BE2C (cell line): ENCODE measurements around the gene PAM16.
A peak's percentile ranks its signal among the peaks of the same experiment; 100 is the strongest.

Experiments
- DNase-seq: peaks from one replicate; pipeline ENCODE4 v3.0.0-alpha.2; 2020
- H3K27me3 ChIP-seq: fragments of 250-450 bp; sonication (Bioruptor Pico); 2 replicates; pipeline ENCODE4 v1.5.1; 2020; ENCODE audit warnings: mild to moderate bottlenecking
- H3K36me3 ChIP-seq: fragments of 250-450 bp; sonication (Bioruptor Pico); 2 replicates; pipeline ENCODE4 v1.5.1; 2020; ENCODE audit warnings: mild to moderate bottlenecking
- H3K4me1 ChIP-seq: fragments of 250-450 bp; sonication (Bioruptor Pico); 2 replicates; pipeline ENCODE4 v1.5.1; 2020
- H3K4me3 ChIP-seq: 2 replicates; pipeline ENCODE4 v1.5.1; 2011; ENCODE audit warnings: low read depth, low read length
- H3K9me3 ChIP-seq: fragments of 250-450 bp; sonication (Bioruptor Pico); 2 replicates; pipeline ENCODE4 v1.5.1; 2020
- CTCF ChIP-seq: IDR thresholded peaks from 2 replicates; pipeline ENCODE4 v1.5.1; 2012; ENCODE audit warnings: mild to moderate bottlenecking, low read depth, low read length

PAM16 gene

DNA sequence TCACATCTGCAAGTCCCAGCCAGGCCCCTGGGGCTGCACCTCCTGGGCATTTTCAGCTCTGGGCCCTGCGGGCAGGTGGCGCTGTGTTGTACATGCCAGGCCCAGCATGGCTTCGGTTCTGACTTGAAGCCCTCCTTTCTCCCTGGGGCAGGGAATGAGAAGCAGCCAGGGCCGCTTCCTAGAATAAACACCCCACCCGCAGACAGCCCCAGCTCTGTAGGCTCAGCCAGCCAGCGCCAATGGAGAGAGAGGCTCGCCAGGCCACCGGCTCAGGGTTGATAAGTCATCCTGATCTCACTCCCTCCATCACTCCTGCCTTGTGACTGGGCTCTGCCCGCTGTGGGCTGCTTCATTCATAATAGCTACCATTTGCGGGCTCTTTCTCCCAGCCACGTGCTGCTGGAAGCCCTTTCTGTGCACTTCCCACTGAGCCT is 41.3 kb downstream of the PAM16 start:
- TF ChIP-seq CTCF: peak; percentile 75
- Histone ChIP-seq H3K9me3 (no peaks in the 10 kb centered on the region), H3K4me1 (peaks cover 17% of the 10 kb centered on the region), H3K27me3 (no peaks in the 10 kb centered on the region), H3K36me3 (peaks cover 7% of the 10 kb centered on the region), H3K4me3 (no peak overlapping the region)
- DNase-seq: peak; percentile 70

- no peak for DNase-seq
- no peaks in the 10 kb centered on the region for H3K9me3 ChIP-seq
- H3K36me3 ChIP-seq: peaks cover 7% of the 10 kb centered on the region
- H3K4me1 ChIP-seq: peaks cover 19% of the 10 kb centered on the region
- no peak for TF ChIP-seq CTCF
- no peaks in the 10 kb centered on the region for H3K27me3 ChIP-seq
- no peak overlapping the region for H3K4me3 ChIP-seq
Measured at GRCh38 chr16:4309102-4309832, 41.9 kb downstream of the PAM16 start.

- Histone ChIP-seq H3K4me1 (peaks cover 23% of the 10 kb centered on the region), H3K27me3 (no peaks in the 10 kb centered on the region), H3K4me3 (peak overlapping the region; percentile 62), H3K9me3 (no peaks in the 10 kb centered on the region), H3K36me3 (peaks cover 7% of the 10 kb centered on the region)
- DNase-seq: peak; percentile 97
- TF ChIP-seq CTCF: no peak
Measured at GRCh38 chr16:4307215-4308037, 43.7 kb downstream of the PAM16 start.

DNA sequence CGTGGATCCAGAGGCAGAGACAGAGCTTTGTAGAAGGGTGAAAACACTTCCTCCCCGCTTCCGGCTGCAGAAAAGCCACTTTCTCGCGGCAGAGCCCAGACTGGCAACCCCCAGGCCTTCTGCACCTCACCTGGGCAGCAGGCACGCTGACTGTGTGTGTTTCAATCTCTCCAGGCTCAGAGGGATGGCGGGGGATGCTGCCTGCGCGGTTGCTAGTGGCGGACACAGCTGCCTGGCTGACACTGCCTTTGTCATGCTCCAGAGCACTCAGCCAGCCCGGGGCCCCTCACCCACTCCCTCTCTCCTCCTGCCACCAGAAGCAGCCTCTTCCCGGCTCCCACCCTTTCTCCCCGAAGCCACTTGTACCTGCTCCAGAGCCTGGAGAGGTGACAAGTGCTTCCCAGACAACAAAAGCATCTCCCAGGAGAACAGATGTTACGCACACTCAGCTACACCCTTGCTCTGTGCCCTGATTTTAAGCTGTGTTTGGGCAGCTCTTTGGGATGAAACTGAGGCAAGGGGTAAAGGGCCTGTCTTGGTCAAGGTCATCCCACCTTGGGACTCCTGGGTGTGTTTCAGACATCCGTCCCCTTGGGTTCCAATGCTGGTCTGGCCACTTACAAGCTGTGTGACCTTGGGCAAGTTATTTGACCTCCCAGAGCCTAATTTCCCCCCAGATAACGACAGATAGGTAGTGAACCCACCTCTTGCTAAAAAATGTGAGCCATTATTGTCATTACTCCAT is 44.5 kb downstream of the PAM16 start:
- Histone ChIP-seq H3K27me3 (no peaks in the 10 kb centered on the region), H3K4me3 (peak overlapping the region; percentile 62), H3K4me1 (peaks cover 23% of the 10 kb centered on the region), H3K36me3 (peaks cover 8% of the 10 kb centered on the region), H3K9me3 (no peaks in the 10 kb centered on the region)
- peak; percentile 85 for DNase-seq
- TF ChIP-seq CTCF: no peak

DNA sequence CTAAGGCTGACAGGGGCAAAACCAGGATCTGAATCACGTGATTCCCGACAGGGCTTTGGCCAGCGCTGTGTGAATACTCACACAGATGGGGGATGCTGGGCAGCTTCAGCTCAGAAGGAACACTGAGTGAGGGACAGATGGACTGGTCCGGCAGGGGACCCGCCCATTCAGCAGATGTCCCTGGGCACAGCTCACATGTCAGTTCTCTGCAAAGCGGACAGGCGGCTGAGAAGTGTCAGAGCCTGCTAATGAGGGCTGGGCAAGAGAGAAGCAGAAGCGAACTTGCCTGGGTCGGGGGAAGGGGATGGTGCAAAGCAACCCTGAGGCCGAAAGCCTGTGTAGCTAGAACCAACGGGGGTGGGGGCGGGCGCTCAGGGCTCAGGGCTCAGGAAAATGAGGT is 47.1 kb downstream of the PAM16 start:
- Histone ChIP-seq H3K27me3 (no peaks in the 10 kb centered on the region), H3K4me3 (no peak overlapping the region), H3K4me1 (peaks cover 24% of the 10 kb centered on the region), H3K9me3 (no peaks in the 10 kb centered on the region), H3K36me3 (peaks cover 11% of the 10 kb centered on the region)
- peak; percentile 47 for DNase-seq
- TF ChIP-seq CTCF: no peak
